HG03159 (cell line): ENCODE data around the gene FBXO44.

Experiments used
- ATAC-seq: cut with Tn5 transposase; IDR thresholded peaks from one replicate; pipeline ENCODE4 v1.9.1; 2021; ENCODE audit warnings: mild to moderate bottlenecking, moderate library complexity; ENCODE audit not compliant: unreplicated experiment

Gene FBXO44

DNA sequence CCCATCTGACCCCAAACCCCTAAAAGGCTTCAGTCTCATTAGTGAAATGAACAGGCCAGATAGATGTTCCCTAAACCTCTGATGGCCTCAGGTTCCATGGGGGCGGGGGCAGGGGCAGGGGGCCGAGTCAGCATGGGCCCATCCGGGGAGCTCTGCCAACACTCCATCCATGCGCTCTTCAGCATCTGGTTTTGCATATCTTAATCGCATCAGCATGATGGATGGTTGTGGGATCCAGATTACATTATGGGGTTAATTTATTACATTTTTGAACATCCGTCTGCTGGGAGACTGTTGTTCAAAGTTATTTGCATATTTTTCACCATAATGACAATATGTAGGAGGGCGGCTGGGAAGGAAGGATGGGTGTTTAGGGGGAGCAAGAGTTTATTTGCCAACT is 29.4 kb downstream of the FBXO44 start:
- ATAC-seq: no peak

DNA sequence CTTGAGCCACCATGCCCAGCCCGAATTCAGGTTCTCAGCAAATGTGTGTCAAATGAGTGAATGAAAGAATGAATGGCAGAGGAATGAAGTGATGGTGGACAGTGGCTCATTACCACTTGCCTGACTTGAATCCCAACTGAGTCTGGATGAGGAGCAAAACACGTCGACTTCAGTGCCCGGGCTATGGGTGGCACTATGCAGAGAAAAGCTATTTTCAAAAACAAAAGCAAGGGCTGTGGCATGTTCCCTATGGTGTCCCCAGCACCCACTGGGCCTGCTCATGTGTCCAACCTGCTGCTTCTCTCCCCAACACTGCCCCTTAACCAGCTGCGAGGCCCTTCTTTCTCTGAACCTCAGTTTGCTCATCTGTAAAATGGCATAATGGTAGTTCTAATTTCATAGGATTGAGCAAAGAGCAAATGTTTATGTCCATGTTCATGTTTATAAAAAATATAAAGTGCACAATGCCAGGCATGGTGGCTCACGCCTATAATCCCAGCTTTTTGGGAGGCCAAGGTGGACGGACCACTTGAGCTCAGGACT is 30.6 kb downstream of the FBXO44 start:
- ATAC-seq: no peak

DNA sequence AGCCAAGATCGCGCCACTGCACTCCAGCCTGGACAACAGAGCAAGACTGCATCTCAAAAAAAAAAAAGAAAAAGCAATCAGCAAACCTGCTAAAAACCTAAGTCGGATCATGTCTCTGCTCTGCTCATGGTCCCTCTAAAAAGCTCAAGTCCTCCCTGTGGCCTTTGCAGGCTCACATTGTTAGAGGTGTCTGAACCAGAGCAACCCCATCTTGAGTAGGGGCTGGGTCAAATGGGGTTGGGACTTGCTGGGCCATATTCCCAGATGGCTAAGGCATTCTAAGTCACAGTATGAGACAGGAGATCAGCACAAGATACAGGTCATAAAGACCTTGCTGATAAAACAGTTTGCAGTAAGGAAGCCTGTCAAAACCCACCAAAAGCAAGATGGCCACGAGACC is 33.8 kb downstream of the FBXO44 start:
- ATAC-seq: no peak

- ATAC-seq: no peak
These were observed 36.0 kb downstream of the FBXO44 start for GRCh38 chr1:11690397-11691301.

GRCh38 chr1:11691302-11691914 is 36.7 kb downstream of the FBXO44 start, which contains the start of gene DRAXIN:
Gene DRAXIN, plus strand, starts transcription at chr1:11691710. Its CDS starts 14,549 bp downstream, at chr1:11706259.
- no peak for ATAC-seq

DNA sequence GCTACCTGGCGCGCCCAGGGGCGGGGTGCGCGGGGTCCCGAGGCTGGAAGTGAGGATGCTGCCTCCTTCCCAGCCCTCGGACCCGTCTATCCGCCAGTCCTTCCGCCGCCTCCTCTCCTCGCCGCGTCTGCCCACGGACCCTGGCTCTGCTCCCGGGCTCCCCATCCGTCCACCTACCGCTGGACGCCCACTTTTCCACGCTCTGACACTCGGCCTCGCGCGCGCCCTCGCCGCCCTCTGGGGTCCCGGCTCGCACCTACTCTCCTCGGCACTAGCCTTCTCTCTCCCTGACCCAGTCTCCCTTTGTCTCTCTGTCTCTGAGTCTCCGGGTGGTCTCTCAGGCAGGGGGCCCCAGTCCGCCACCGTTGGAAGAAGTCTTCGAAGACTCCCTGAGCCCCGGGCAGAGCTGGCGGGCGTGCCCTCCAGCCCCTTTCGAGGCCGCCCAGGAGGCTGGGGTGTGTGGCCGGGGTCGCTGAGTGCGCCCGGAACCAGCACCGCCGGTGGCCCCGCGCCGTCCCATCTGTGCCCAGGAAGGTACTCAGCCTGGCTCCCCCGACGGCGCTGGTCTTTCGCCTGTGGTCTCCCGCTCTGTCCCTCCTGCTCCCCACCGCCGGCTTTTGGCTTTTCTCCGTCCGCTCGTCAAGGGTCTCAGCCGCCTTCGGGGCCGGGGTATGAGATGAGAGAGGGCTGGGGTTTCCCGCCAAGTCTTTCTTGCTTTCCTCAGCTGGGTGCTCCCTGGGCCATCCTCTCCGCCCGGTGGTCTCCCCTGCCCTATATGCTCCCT is 37.4 kb downstream of the FBXO44 start:
- no peak for ATAC-seq

GRCh38 chr1:11693024-11693590 is 38.4 kb downstream of the FBXO44 start:
- ATAC-seq: no peak

DNA sequence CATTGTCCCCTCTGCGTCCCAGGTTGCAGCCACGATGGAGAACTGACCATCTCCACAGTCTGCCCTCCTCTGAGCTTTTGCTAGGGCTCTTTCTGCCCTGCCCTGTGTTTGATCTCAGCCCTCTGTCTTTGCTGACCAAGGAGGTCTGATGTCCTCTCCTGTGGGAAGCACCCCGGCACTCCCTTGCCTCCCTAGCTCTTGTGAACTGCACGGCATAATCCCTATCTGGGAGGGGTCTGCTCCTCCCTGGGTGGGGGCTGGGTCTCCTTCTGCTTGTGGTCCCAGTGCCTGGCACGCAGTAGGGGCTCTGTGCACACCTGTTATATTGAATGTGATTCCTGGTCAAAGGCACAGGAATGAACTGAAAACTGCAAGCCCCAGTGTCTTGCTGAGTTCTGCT is 39.2 kb downstream of the FBXO44 start:
- ATAC-seq: no peak

GRCh38 chr1:11695861-11696260 is 41.2 kb downstream of the FBXO44 start:
- no peak for ATAC-seq

GRCh38 chr1:11697188-11697892 is 42.7 kb downstream of the FBXO44 start:
- ATAC-seq: no peak

DNA sequence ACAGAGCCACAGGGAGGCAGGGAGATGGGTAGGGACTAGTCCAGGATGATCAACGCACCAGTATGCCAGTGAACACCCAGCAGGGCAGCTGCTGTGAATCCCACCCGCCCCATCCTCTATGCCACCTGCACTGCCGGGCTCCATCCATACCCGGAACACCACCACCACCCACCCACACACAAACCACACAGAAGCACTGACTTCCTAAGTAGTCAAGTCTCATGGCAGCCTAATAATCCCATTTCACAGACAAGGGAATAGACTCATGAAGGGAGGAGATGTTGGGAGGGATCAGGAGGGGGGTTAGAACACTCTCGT is 43.2 kb downstream of the FBXO44 start:
- ATAC-seq: no peak

DNA sequence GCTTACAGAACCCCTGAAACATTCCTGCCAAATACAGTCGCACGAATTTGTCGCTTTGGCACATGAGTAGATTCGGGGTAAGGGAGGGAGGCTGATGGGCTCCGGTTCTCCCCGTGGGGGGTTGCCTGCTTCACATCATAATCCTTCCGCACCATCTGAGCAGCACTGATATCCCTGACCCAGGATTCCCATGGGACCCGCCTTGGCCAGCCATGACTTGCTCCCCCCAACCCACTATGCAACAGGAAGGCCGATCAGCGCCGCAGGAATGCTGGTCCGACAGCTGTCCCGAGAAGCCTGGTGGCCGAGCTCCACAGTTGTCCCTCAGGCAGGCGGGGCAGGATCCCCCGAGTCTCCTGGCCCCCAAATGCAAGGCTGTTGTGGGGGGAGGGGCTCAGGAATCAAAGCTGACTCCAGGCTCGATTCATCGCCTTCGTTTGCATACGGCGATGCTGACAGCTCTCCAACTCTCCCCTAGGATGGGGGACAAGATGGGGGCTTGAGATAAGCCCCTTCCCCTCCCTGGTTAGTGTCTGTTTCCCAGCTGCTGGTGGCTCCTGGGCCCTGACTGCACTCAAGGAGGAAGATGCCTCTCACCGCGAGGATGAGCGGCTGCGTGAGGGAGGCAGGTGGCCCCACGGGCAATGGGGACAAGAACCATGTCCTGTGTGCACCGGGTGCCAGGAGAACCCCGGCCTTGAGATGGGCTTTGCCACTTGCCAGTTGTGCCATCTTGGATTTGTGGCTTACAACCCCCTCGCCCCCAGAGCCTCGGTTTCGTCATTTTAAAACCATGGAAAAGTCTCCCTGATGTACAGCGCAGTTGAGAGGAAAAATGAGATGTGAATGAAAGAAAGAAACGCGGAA is 46.2 kb downstream of the FBXO44 start:
- ATAC-seq: no peak

DNA sequence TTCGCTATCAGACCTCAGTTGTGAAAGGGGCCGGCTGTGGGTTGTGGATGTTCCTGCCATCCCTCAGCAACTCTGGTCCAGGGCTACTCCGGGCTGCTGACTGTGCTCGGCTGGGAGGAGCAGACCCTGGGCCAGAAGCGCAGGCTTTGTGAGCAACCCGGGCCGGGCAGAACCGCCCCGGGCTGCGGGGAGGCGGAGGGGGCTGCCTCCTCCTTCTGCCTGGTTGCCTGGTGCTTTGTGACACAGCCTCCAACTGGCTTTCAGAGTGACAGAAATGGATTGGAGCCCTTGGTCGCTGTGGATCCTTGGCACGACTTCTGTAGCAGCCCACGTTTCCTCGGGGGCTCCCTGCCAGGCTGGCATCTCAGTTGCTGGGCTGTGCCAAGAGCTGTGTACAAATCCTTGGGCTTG is 46.9 kb downstream of the FBXO44 start:
- ATAC-seq: no peak

GRCh38 chr1:11701981-11702803 is 47.5 kb downstream of the FBXO44 start:
- no peak for ATAC-seq

DNA sequence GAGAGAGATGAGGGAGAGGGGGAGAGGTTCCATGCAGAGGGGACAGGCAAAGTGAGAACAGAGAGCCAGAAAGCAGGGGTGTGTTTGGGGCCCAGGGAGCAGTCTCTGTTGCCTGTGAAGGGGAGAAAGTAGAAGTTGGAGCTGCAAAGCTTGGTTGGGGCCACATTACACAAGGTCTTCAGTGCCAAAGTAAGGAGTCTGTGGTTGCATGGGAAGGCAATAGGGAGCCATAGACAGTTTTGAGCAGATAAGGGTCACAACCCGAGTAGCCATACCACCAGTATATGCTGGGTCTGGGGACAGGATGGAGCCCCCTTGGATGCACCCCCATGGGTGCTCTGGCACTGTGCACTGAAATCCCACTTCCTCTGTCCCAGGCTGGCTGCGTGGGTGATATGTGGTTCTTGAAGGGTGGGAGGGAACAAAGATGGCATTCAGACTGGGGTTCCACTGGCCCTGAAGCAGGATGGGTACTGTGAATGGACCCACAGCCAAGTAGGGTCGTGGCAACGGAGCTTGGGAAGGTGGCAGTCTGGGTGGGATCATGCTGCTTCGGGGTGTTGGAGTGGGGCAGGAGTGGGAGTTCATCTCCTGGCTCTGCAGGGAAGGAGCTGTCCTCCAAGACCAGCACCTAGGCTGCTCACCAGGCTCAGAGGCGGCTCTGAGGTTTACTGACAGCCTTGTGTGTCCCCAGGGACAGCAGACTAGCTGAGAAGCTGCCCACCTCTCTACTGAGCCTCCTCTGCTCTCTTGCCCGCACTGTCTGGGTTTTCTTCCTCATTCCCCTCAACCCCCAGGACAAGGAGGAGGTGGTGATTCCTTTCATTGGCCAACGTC is 48.9 kb downstream of the FBXO44 start:
- ATAC-seq: no peak

- no peak for ATAC-seq
These were observed 49.5 kb downstream of the FBXO44 start for GRCh38 chr1:11704194-11704529.

- no peak for ATAC-seq
These were observed 50.2 kb downstream of the FBXO44 start for GRCh38 chr1:11704691-11705475.
